Panc1 (cell line): ENCODE data around the gene SHC4. TPM values are rescaled to one million over a fixed set of nuclear protein-coding genes. Genes with fewer than 3 reads are reported as not detected.

Source experiments
- ATAC-seq: fragments of 200-7000 bp; cut with Tn5 transposase; 2 replicates; pipeline ENCODE4 v1.9.1; 2020; ENCODE audit warnings: mild to moderate bottlenecking, moderate library complexity
- BruUV-seq: library from RNA; stranded (reverse); fragments of 400-500 nt; replicated peaks from 2 replicates; lab custom pipeline; 2021; lab: Mats Ljungman, UMichigan
- CTCF ChIA-PET: fragments of 300-600 bp; sonication (Branson Sonifier 250); formaldehyde crosslinking; loops from one replicate; lab custom pipeline; 2022; ENCODE audit warnings: antibody characterized with exemption; lab: Charles Lee
- POLR2A ChIA-PET: fragments of 300-600 bp; sonication (Branson Sonifier 250); formaldehyde crosslinking; loops from one replicate; lab custom pipeline; 2022; ENCODE audit warnings: antibody characterized with exemption; lab: Charles Lee
- DNase-seq: peaks from one replicate; pipeline ENCODE4 v3.0.0-alpha.2; 2010; ENCODE audit warnings: low read depth, low spot score
- H3K27ac ChIP-seq: 2 replicates; pipeline ENCODE4 v1.5.1; 2011; ENCODE audit warnings: mild to moderate bottlenecking, low read length, inconsistent platforms
- H3K27me3 ChIP-seq: fragments of 200-500 bp; sonication (Bioruptor generic); 2 replicates; pipeline ENCODE4 v1.6.0; 2014; ENCODE audit warnings: low read length, inconsistent platforms; ENCODE audit not compliant: control insufficient read depth, insufficient read depth
- H3K36me3 ChIP-seq: fragments of 200-500 bp; sonication (Bioruptor generic); 2 replicates; pipeline ENCODE4 v1.5.1; 2014; ENCODE audit warnings: inconsistent platforms, mild to moderate bottlenecking, low read length, moderate library complexity; ENCODE audit not compliant: control insufficient read depth, insufficient read depth
- H3K4me1 ChIP-seq: 2 replicates; pipeline ENCODE4 v1.5.1; 2011; ENCODE audit warnings: inconsistent platforms, mild to moderate bottlenecking, low read length, moderate library complexity; ENCODE audit not compliant: control insufficient read depth, insufficient read depth
- H3K4me3 ChIP-seq, 2 experiments: 2 replicates each; pipeline ENCODE4 v1.5.1; 2011 to 2012; ENCODE audit warnings: low read depth in 2 of 2, low read length in 2 of 2, mild to moderate bottlenecking in 2 of 2, inconsistent platforms in 1 of 2, moderate library complexity in 1 of 2
- H3K9me3 ChIP-seq: fragments of 200-500 bp; sonication (Bioruptor generic); 2 replicates; pipeline ENCODE4 v1.5.1; 2014; ENCODE audit warnings: low read depth, mild to moderate bottlenecking, inconsistent platforms, low read length, moderate library complexity; ENCODE audit not compliant: control insufficient read depth, insufficient read depth
- POLR2AphosphoS5 ChIP-seq: IDR thresholded peaks from 2 replicates; pipeline ENCODE4 v1.6.1; 2012; ENCODE audit warnings: mild to moderate bottlenecking, low read depth, low read length, moderate library complexity
- SIN3A ChIP-seq: IDR thresholded peaks from 2 replicates; pipeline ENCODE4 v1.6.1; 2012; ENCODE audit warnings: low read depth, mild to moderate bottlenecking, low read length, moderate library complexity, borderline replicate concordance; ENCODE audit not compliant: insufficient read depth
- TCF7L2 ChIP-seq: IDR thresholded peaks from 2 replicates; pipeline ENCODE4 v1.6.1; 2011; ENCODE audit warnings: mild to moderate bottlenecking, low read depth, low read length, inconsistent platforms
- in situ Hi-C: cut with HindIII; loops from 2 replicates; pipeline ENCODE4 v1.10.0; 2016; ENCODE audit warnings: low sequenced_read_pairs, low pct_unique_long_range_greater_than_20kb
- intact Hi-C: fragments of 100-400 bp; cut with micrococcal nuclease; formaldehyde crosslinking; loops from one replicate; pipeline ENCODE4 v1.10.0; 2022; ENCODE audit not compliant: unreplicated experiment
- total RNA-seq: library from RNA; stranded (reverse); gene quantifications from one replicate; pipeline ENCODE4 v1.2.1, GENCODE V29; 2021; ENCODE audit not compliant: unreplicated experiment
- TF ChIP-seq, protein P1 (sequence below): fragments of 450-650 bp; IDR thresholded peaks from 2 replicates; pipeline ENCODE4 v1.5.1; 2017; ENCODE audit warnings: mild to moderate bottlenecking
- TF ChIP-seq, protein P2 (sequence below), 2 experiments: IDR thresholded peaks; 2 replicates each; pipeline ENCODE4 v1.6.1; 2011 to 2012; ENCODE audit warnings: low read depth in 2 of 2, control low read depth in 1 of 2, low read length in 1 of 2, mild to moderate bottlenecking in 1 of 2, moderate library complexity in 1 of 2; ENCODE audit not compliant: insufficient read depth in 1 of 2

SHC4 gene
- total RNA-seq, 1 experiment from 2014 or later, result 0.10 TPM

DNA sequence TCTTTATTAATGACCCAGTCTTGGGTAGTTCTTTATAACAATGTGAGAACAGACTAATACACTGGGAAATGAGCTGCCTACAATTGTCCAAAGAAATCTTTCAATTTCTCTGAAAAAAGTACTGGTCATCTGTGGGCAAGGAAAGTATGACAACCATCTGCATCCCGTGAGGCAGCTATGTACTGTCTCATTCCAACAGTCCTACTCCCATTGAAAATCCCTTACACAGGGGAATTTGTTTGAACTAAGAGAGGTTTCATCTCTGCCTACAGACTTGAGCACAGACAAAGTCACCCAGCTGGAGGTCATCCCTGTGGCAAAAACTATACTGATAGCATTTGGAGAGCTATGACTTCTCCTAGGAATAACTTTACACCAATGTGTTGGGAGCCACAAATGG lies 27.1 kb downstream of the SHC4 start:
- BruUV-seq, result no TSS peak
- ChIA-PET POLR2A (no interaction called here), CTCF (no interaction called here)
- no peaks in the 10 kb centered on the region for H3K9me3 ChIP-seq
- intact Hi-C loops, result no loop called here
- H3K27me3 ChIP-seq, result no peaks in the 10 kb centered on the region; the same call in 1 of the 2 replicates
- ATAC-seq (no peak), DNase-seq (no peak)
- in situ Hi-C loops, result no loop called here
- no peaks in the 10 kb centered on the region for H3K36me3 ChIP-seq
- H3K4me1 ChIP-seq, result no peaks in the 10 kb centered on the region
- no peak overlapping the region for H3K4me3 ChIP-seq
- H3K27ac ChIP-seq, result no peak overlapping the region
- TF ChIP-seq, protein P1, sequence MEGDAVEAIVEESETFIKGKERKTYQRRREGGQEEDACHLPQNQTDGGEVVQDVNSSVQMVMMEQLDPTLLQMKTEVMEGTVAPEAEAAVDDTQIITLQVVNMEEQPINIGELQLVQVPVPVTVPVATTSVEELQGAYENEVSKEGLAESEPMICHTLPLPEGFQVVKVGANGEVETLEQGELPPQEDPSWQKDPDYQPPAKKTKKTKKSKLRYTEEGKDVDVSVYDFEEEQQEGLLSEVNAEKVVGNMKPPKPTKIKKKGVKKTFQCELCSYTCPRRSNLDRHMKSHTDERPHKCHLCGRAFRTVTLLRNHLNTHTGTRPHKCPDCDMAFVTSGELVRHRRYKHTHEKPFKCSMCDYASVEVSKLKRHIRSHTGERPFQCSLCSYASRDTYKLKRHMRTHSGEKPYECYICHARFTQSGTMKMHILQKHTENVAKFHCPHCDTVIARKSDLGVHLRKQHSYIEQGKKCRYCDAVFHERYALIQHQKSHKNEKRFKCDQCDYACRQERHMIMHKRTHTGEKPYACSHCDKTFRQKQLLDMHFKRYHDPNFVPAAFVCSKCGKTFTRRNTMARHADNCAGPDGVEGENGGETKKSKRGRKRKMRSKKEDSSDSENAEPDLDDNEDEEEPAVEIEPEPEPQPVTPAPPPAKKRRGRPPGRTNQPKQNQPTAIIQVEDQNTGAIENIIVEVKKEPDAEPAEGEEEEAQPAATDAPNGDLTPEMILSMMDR, result no peak
- TF ChIP-seq SIN3A (no peak), POLR2AphosphoS5 (no peak), TCF7L2 (no peak)
- TF ChIP-seq, protein P2, sequence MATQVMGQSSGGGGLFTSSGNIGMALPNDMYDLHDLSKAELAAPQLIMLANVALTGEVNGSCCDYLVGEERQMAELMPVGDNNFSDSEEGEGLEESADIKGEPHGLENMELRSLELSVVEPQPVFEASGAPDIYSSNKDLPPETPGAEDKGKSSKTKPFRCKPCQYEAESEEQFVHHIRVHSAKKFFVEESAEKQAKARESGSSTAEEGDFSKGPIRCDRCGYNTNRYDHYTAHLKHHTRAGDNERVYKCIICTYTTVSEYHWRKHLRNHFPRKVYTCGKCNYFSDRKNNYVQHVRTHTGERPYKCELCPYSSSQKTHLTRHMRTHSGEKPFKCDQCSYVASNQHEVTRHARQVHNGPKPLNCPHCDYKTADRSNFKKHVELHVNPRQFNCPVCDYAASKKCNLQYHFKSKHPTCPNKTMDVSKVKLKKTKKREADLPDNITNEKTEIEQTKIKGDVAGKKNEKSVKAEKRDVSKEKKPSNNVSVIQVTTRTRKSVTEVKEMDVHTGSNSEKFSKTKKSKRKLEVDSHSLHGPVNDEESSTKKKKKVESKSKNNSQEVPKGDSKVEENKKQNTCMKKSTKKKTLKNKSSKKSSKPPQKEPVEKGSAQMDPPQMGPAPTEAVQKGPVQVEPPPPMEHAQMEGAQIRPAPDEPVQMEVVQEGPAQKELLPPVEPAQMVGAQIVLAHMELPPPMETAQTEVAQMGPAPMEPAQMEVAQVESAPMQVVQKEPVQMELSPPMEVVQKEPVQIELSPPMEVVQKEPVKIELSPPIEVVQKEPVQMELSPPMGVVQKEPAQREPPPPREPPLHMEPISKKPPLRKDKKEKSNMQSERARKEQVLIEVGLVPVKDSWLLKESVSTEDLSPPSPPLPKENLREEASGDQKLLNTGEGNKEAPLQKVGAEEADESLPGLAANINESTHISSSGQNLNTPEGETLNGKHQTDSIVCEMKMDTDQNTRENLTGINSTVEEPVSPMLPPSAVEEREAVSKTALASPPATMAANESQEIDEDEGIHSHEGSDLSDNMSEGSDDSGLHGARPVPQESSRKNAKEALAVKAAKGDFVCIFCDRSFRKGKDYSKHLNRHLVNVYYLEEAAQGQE (IDR thresholded peaks at IDR 0.05; ENCODE audit: insufficient read depth in 1 of 2, low read depth in 2 of 2, low read length in 1 of 2), result no peak

DNA sequence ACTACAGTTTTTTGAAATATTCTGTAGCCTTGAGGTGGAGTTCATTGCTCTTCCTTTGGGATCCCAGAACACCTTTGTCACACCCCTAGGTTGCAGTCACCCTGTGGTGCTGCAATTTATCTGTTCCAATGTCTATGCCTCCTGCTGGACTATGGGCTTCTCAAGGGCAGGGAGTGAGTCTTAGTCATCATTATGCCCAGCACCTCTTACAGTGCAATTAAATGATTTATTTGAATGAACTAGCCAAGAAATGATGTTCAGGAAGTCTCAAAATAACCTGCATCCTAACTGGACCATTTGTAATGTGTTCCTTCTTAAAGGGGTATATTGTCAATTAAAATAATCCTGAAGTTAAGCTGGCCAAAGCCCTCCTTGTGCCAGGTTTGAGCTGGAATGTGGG lies 28.5 kb downstream of the SHC4 start:
- POLR2A ChIA-PET, result no interaction called here

More for the DNA sequence above, 28.5 kb downstream of the SHC4 start:
- Histone ChIP-seq H3K4me3 (no peak overlapping the region), H3K4me1 (no peaks in the 10 kb centered on the region), H3K9me3 (no peaks in the 10 kb centered on the region), H3K36me3 (no peaks in the 10 kb centered on the region), H3K27me3 (no peaks in the 10 kb centered on the region; the same call in 1 of the 2 replicates), H3K27ac (no peak overlapping the region)
- no peak for ATAC-seq
- TF ChIP-seq SIN3A (no peak), TCF7L2 (no peak), POLR2AphosphoS5 (no peak)
- TF ChIP-seq, protein P2 (IDR thresholded peaks at IDR 0.05; ENCODE audit: insufficient read depth in 1 of 2, low read depth in 2 of 2, low read length in 1 of 2), result no peak
- TF ChIP-seq, protein P1, result no peak
- CTCF ChIA-PET, result no interaction called here
- BruUV-seq, result no TSS peak
- no peak for DNase-seq
- intact Hi-C loops (no loop called here), in situ Hi-C loops (no loop called here)
